Right lobe of liver (tissue), 4 donors: ENCODE measurements around the gene KANSL1L.

Experiments used
- POLR2A ChIP-seq: fragments of 450-650 bp; IDR thresholded peaks from one replicate; pipeline ENCODE4 v1.6.1; 2017; ENCODE audit warnings: antibody characterized with exemption, mild to moderate bottlenecking
- TF ChIP-seq, protein P1 (sequence below), 4 donors: fragments of 200-600 bp in 3 of 4; fragments of 450-650 bp in 1 of 4; IDR thresholded peaks; one replicate each; pipeline versions ENCODE4 v1.5.1 to v1.8.0; 2016 to 2022; ENCODE audit warnings: antibody characterized with exemption in 4 of 4, mild to moderate bottlenecking in 2 of 4
- donor health status: DM: no; HTN: no; CAD: no.
- donor health status: DM: no; HTN: no; CAD: no.
- donor health status: DM: no; HTN: yes; CAD: no.

DNA sequence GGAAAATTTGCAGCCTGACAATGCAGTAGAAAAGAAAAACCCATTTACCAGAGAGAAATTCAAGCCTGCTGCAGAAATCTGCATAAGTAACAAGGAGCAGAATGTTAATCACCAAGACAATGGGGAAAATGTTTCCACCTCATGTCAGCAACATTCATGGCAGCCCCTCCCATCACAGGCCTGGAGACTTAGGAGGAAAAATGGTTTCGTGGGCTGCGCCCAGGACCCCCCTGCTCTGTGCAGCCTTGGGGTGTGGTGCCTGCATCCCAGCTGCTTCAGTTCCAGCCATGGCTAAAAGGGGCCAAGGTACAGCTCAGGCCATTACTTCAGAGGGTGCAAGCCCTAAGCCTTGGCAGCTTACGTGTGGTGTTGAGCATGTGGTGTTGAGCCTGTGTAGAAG, 115.4 kb downstream of the KANSL1L start:
- TF ChIP-seq, protein P1, sequence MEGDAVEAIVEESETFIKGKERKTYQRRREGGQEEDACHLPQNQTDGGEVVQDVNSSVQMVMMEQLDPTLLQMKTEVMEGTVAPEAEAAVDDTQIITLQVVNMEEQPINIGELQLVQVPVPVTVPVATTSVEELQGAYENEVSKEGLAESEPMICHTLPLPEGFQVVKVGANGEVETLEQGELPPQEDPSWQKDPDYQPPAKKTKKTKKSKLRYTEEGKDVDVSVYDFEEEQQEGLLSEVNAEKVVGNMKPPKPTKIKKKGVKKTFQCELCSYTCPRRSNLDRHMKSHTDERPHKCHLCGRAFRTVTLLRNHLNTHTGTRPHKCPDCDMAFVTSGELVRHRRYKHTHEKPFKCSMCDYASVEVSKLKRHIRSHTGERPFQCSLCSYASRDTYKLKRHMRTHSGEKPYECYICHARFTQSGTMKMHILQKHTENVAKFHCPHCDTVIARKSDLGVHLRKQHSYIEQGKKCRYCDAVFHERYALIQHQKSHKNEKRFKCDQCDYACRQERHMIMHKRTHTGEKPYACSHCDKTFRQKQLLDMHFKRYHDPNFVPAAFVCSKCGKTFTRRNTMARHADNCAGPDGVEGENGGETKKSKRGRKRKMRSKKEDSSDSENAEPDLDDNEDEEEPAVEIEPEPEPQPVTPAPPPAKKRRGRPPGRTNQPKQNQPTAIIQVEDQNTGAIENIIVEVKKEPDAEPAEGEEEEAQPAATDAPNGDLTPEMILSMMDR (IDR thresholded peaks at IDR 0.05): no peak
- no peak for TF ChIP-seq POLR2A
